Pancreas (tissue), 10 donors: Measurements from ENCODE around the gene GALNT1. TPM values are rescaled to one million over a fixed set of nuclear protein-coding genes. Genes with fewer than 3 reads are reported as not detected.

Experiments used
- ATAC-seq, 4 donors: fragments of 200-7000 bp; cut with Tn5 transposase; one replicate each; pipeline versions ENCODE4 v1.8.0 to v1.9.1; 2020; ENCODE audit warnings: mild to moderate bottlenecking in 4 of 4, moderate library complexity in 4 of 4
- DNase-seq, 6 donors: peaks; one replicate each; pipeline ENCODE4 v3.0.0-alpha.2; 2020
- FAIRE-seq: peaks from 2 replicates; lab custom pipeline; 2012; peaks lifted over from hg19 to GRCh38; lab: Jason Lieb, UNC
- H3K27ac ChIP-seq, 4 donors: fragments of 200-600 bp; sonication (generic); 1 replicate in 3 of 4; 2 replicates in 1 of 4; pipeline versions ENCODE4 v1.5.0 to v1.8.0; 2020
- H3K27me3 ChIP-seq, 4 donors: fragments of 200-600 bp; one replicate each; pipeline ENCODE4 v1.8.0; 2021
- H3K36me3 ChIP-seq, 3 donors: fragments of 200-600 bp; sonication (generic) in 1 of 3; one replicate each; pipeline versions ENCODE4 v1.5.0 to v1.8.0; 2020 to 2021
- H3K4me1 ChIP-seq, 3 donors: fragments of 200-600 bp; one replicate each; pipeline ENCODE4 v1.8.0; 2021
- H3K4me3 ChIP-seq, 4 donors: fragments of 200-600 bp; sonication (generic) in 2 of 4; one replicate each; pipeline versions ENCODE4 v1.5.0 to v1.8.0; 2020 to 2021
- H3K9me3 ChIP-seq, 4 donors: fragments of 200-600 bp; one replicate each; pipeline ENCODE4 v1.8.0; 2021
- CTCF ChIP-seq, 4 donors: fragments of 200-600 bp; sonication (generic) in 3 of 4; IDR thresholded peaks; one replicate each; pipeline versions ENCODE4 v1.5.0 to v1.8.0; 2021; ENCODE audit warnings: antibody characterized with exemption in 4 of 4
- WGBS, 2 donors: extraction: QIAGEN DNeasy Blood & Tissue Kit; methylation state at CpG; one replicate each; pipeline ENCODE4 v1.1.7; 2013; 5-methylcytosine and 5-hydroxymethylcytosine counted together
- intact Hi-C, 3 donors: fragments of 100-400 bp; cut with DNase I; formaldehyde crosslinking; loops; one replicate each; pipeline versions ENCODE4 v1.11.1 to v1.14.2; 2022
- polyA plus RNA-seq, 2 donors: library from polyadenylated mRNA; stranded (reverse); fragments of 200-250 nt; gene quantifications; one replicate each; pipeline ENCODE4 v1.2.3, GENCODE V29; 2013
- total RNA-seq, 6 donors: library from RNA; stranded (reverse); fragmentation: NEBNext Ultra II Directional in 4 of 6; extraction: Animal tissue kit (Norgen Biotek cat#: 25700) in 4 of 6; gene quantifications; one replicate each; pipeline versions ENCODE4 v1.2.1 to v1.2.4, GENCODE V29; 2021 to 2023
- donor health status: healthy with polysubstance abuse.
- donor health status: DM: no; HTN: no; CAD: no; lungs with moderate emphysema.
- donor health status: DM: no; HTN: no; CAD: no.
- donor health status: control.
- donor health status: control.
- donor health status: Bipolar disorder and iron deficiency.
- donor health status: DM: yes; HTN: yes; CAD: no.
- donor health status: DM: no; HTN: no; CAD: no.
- donor health status: DM: no; HTN: no; CAD: no.
- donor health status: DM: yes; HTN: yes; CAD: no.

Gene GALNT1
- total and polyA plus RNA-seq, 8 donors, result 6.8 to 59.6 (median 25.8) TPM

DNA sequence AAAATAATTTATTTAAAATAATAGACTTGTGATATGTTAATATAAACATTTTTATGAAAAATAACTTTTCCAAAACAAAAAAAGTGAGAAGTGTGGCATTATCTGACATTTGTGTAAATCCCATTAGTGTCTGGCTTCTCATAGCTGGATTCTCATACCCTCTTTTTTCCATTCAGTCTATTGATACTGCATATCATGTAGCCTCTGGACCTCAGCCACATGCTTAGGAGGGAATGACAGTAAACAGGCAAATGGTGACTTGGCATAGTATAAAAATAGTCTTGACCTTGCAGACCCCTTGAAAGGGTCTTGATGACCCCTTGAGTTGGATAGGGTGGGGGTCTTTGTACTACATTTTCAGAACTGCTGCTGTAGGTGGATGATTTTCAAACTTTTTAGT is 29.2 kb downstream of the GALNT1 start:
- ATAC-seq, result no peak

GRCh38 chr18:35611518-35611917 is 30.0 kb downstream of the GALNT1 start:
- no peaks in the 10 kb centered on the region for H3K36me3 ChIP-seq
- H3K4me1 ChIP-seq, result peaks cover 0 to 17% (median 10%) of the 10 kb centered on the region in 3 donors
- 51 to 65% methylated on average over 1 of the region's 1 CpG for WGBS, 2 donors
- no peak overlapping the region for H3K4me3 ChIP-seq
- no peak for FAIRE-seq
- no peak for TF ChIP-seq CTCF (IDR thresholded peaks at IDR 0.05)
- DNase-seq, result no peak
- ATAC-seq, result no peak
- no peaks in the 10 kb centered on the region for H3K9me3 ChIP-seq
- intact Hi-C loops, result no loop called here
- H3K27me3 ChIP-seq, result no peaks in the 10 kb centered on the region
- H3K27ac ChIP-seq, result no peak overlapping the region

More for the DNA sequence above, 29.2 kb downstream of the GALNT1 start:
- DNase-seq (no peak), FAIRE-seq (no peak)
- H3K4me1 ChIP-seq, result peaks cover 0 to 17% (median 10%) of the 10 kb centered on the region in 3 donors
- intact Hi-C loops, result no loop called here
- no peak for TF ChIP-seq CTCF (IDR thresholded peaks at IDR 0.05)
- no peaks in the 10 kb centered on the region for H3K27me3 ChIP-seq
- H3K27ac ChIP-seq, result no peak overlapping the region
- no peak overlapping the region for H3K4me3 ChIP-seq
- no peaks in the 10 kb centered on the region for H3K9me3 ChIP-seq
- H3K36me3 ChIP-seq, result no peaks in the 10 kb centered on the region

- FAIRE-seq, result no peak
- no peak overlapping the region for H3K4me3 ChIP-seq
- no peak for ATAC-seq
- intact Hi-C loops, result no loop called here
- H3K27me3 ChIP-seq, result no peaks in the 10 kb centered on the region
- no peak overlapping the region for H3K27ac ChIP-seq
- peaks cover 0 to 12% (median 0%) of the 10 kb centered on the region in 3 donors for H3K4me1 ChIP-seq
- DNase-seq, result no peak
- no peak for TF ChIP-seq CTCF (IDR thresholded peaks at IDR 0.05)
- 94 to 96% methylated on average over 2 of the region's 2 CpGs for WGBS, 2 donors
- H3K9me3 ChIP-seq, result no peaks in the 10 kb centered on the region
- no peaks in the 10 kb centered on the region for H3K36me3 ChIP-seq
These were observed 34.5 kb downstream of the GALNT1 start for GRCh38 chr18:35616074-35616473.

- no peak for FAIRE-seq
- TF ChIP-seq CTCF (IDR thresholded peaks at IDR 0.05), result no peak
- Histone ChIP-seq H3K9me3 (no peaks in the 10 kb centered on the region), H3K4me1 (peaks cover 0 to 9% (median 0%) of the 10 kb centered on the region in 3 donors), H3K4me3 (no peak overlapping the region), H3K36me3 (no peaks in the 10 kb centered on the region), H3K27ac (no peak overlapping the region), H3K27me3 (no peaks in the 10 kb centered on the region)
- peak in 3 of 4 donors; percentile 49 to 87 (median 78) for ATAC-seq
- intact Hi-C loops, result no loop called here
- DNase-seq, result peak in 1 of 6 donors; percentile 23
- 87% methylated on average over 6 of the region's 6 CpGs for WGBS, 2 donors
These were observed 35.3 kb downstream of the GALNT1 start for GRCh38 chr18:35616664-35617423.

DNA sequence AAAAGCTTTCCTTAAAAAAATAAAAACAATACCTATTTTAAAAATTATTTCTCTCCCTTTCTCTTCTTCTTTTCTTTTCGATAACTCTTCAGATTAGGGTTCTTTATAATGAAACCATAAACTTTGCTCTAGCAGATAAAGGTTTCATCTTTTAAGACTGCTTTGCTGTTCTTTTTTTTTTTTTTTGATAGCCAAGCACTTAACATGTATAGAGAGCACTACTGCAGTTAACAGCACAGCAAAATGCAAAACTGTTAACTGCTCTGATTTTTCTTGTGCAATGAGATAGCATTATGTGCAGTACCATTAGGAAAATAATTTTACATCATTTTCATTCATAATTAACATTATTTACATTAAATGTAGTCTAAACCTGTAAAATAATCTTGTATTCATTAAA is 36.3 kb downstream of the GALNT1 start:
- FAIRE-seq (peak; percentile 70), DNase-seq (no peak), ATAC-seq (no peak)
- WGBS, 2 donors, result 92 to 95% methylated on average over 1 of the region's 1 CpG
- peaks cover 0 to 9% (median 0%) of the 10 kb centered on the region in 3 donors for H3K4me1 ChIP-seq
- TF ChIP-seq CTCF (IDR thresholded peaks at IDR 0.05), result no peak
- intact Hi-C loops, result no loop called here
- H3K4me3 ChIP-seq, result no peak overlapping the region
- no peaks in the 10 kb centered on the region for H3K36me3 ChIP-seq
- no peaks in the 10 kb centered on the region for H3K27me3 ChIP-seq
- H3K27ac ChIP-seq, result no peak overlapping the region
- no peaks in the 10 kb centered on the region for H3K9me3 ChIP-seq
